Mucosa of descending colon (tissue), 3 donors: ENCODE measurements around the gene NOL4L. TPM values are rescaled to one million over a fixed set of nuclear protein-coding genes. Genes with fewer than 3 reads are reported as not detected.
A peak's percentile ranks its signal among the peaks of the same experiment; 100 is the strongest.

Source experiments
- ATAC-seq: fragments of 200-7000 bp; cut with Tn5 transposase; one replicate; pipeline ENCODE4 v1.9.1; 2020; ENCODE audit warnings: mild to moderate bottlenecking, moderate library complexity
- DNase-seq, 3 donors: peaks; one replicate each; pipeline ENCODE4 v3.0.0-alpha.2; 2020
- H3K36me3 ChIP-seq: fragments of 200-600 bp; one replicate; pipeline ENCODE4 v1.8.0; 2021; ENCODE audit warnings: low read depth, mild to moderate bottlenecking
- H3K4me1 ChIP-seq: fragments of 200-600 bp; one replicate; pipeline ENCODE4 v1.8.0; 2021; ENCODE audit warnings: low read depth, mild to moderate bottlenecking
- H3K4me3 ChIP-seq: fragments of 200-600 bp; one replicate; pipeline ENCODE4 v1.8.0; 2021; ENCODE audit warnings: mild to moderate bottlenecking
- H3K9me3 ChIP-seq: fragments of 200-600 bp; one replicate; pipeline ENCODE4 v1.8.0; 2021; ENCODE audit warnings: mild to moderate bottlenecking
- intact Hi-C, 2 donors: fragments of 100-400 bp; cut with DNase I in 1 of 2; cut with micrococcal nuclease in 1 of 2; formaldehyde crosslinking; loops; one replicate each; pipeline versions ENCODE4 v1.11.0 to v1.11.1; 2022; cut with DNase I, micrococcal nuclease
- total RNA-seq, 3 donors: library from RNA; stranded (reverse); fragmentation: NEBNext Ultra II Directional in 2 of 3; extraction: Animal tissue kit (Norgen Biotek cat#: 25700) in 2 of 3; gene quantifications; one replicate each; pipeline versions ENCODE4 v1.2.1 to v1.2.4, GENCODE V29; 2021 to 2023
- TF ChIP-seq, protein P1 (sequence below): fragments of 200-600 bp; IDR thresholded peaks from one replicate; pipeline ENCODE4 v1.8.0; 2022; ENCODE audit warnings: antibody characterized with exemption, mild to moderate bottlenecking
- donor health status: DM: no; HTN: no; CAD: no; lungs with moderate emphysema.
- donor health status: DM: no; HTN: no; CAD: no.
- donor health status: DM: no; HTN: yes; CAD: no.

NOL4L gene
- total RNA-seq, 3 donors from 2014 or later = 46.1 to 75.3 (median 55.1) TPM

DNA sequence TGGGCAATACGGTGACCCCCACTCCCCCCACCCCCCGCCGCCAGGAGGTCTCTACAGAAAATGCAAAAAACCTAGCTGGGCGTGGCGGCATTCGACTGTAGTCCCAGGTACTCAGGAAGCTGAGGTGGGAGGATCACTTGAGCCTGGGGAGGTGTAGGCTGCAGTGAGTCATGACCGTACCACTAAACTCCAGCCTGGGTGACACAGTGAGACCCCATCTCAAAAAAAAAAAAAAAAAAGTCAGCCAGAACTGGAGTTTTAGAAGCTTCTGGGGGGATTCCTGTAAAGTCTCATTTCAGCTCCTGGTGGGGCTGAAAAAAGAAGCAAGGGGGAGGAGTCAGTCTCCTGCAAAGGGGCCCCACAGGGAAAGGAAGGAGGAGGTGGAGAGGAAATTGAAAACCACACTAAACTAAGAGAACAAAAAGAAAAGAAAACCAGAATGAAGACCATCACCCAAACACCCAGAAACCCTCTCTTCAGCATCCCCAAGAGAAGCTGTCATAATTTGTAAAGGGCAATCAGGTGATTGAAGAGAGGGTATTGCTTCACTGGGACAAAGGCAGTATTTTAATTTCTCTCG lies 50.4 kb downstream of the NOL4L start:
- DNase-seq (no peak), ATAC-seq (no peak)
- Histone ChIP-seq H3K36me3 (no peaks in the 10 kb centered on the region), H3K4me1 (peaks cover 19% of the 10 kb centered on the region), H3K9me3 (no peaks in the 10 kb centered on the region), H3K4me3 (no peak overlapping the region)
- TF ChIP-seq, protein P1, sequence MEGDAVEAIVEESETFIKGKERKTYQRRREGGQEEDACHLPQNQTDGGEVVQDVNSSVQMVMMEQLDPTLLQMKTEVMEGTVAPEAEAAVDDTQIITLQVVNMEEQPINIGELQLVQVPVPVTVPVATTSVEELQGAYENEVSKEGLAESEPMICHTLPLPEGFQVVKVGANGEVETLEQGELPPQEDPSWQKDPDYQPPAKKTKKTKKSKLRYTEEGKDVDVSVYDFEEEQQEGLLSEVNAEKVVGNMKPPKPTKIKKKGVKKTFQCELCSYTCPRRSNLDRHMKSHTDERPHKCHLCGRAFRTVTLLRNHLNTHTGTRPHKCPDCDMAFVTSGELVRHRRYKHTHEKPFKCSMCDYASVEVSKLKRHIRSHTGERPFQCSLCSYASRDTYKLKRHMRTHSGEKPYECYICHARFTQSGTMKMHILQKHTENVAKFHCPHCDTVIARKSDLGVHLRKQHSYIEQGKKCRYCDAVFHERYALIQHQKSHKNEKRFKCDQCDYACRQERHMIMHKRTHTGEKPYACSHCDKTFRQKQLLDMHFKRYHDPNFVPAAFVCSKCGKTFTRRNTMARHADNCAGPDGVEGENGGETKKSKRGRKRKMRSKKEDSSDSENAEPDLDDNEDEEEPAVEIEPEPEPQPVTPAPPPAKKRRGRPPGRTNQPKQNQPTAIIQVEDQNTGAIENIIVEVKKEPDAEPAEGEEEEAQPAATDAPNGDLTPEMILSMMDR = no peak
- intact Hi-C loops = no loop called here

DNA sequence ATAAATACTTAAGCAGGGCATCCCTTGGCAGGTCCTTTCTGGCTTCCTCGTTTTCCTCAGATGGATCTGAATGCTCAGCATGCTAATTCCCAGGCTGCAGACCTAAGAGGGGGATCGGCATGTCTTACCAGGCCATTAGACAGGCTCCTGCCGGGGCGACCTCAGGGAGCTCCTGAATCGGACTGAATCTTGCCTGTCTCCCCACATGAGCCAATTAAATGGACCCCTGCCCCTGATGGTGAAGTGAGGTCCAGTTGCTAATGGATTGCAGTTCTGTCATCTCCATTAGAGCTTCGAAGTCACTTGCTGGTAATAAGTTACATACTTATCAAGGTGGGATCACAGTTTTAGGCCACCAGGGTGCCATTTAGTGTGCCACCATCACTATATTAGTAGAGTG lies 51.4 kb downstream of the NOL4L start:
- no peak for DNase-seq
- ATAC-seq = no peak
- H3K36me3 ChIP-seq = no peaks in the 10 kb centered on the region
- peaks cover 9% of the 10 kb centered on the region for H3K4me1 ChIP-seq
- TF ChIP-seq, protein P1 = no peak
- H3K9me3 ChIP-seq = no peaks in the 10 kb centered on the region
- intact Hi-C loops = no loop called here
- no peak overlapping the region for H3K4me3 ChIP-seq

DNA sequence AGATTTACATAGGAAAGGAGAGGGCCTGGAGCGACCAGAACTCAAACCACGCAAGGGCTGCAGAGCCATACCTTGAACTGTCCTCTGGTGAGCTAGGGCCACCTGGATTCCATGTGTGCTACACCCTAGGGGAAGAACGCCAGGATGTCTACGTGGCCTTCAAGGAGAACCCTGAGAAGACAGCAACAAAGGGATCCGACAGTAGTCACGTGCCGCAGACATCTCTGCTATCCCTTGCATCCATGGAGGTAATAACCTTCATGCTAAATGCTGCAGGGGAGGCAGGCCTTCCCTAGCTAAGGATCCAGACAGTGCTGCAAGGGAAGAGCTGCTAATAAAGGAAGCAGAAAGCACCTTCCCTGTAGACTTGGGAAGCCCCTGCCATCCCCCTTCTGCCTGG lies 52.9 kb downstream of the NOL4L start:
- no peak for ATAC-seq

DNA sequence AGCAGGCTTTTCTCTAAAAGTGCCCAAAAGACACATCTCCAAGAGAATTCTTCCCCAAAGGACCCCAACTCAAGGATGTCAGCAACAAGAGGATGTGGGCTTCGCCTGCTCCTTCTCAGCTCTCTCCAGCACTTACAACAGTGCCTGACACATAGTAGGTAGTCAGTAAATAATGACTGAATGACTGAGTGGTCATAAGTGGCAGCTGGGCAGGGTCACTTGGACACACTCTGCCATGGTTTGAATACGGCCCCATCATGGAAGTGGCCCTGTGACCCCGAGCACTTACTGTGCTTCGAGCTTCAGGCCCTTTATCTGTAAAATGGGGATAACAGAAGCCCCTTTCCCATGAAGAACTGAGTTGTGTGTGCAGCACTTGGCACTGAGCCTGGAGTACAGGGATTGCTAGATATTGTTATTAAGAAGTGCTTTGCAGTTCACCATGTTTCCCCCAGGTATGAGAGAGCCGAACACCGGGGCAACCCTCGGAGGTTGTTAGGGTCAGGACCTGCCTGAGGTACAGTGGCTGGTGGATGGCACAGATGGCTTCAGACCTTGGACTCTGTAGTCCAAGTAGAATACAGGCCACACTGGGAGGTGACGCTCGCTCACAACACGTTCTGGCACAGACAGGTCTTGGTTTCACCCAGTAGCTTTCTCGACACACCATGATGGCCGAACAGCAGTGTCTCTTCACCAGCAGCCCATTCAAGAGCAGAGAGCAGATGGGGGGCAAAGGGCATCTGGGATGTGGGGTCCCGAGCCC lies 56.0 kb downstream of the NOL4L start:
- intact Hi-C loops = no loop called here
- TF ChIP-seq, protein P1 = no peak
- DNase-seq = no peak
- ATAC-seq = no peak
- no peak overlapping the region for H3K4me3 ChIP-seq
- H3K36me3 ChIP-seq = no peaks in the 10 kb centered on the region
- no peaks in the 10 kb centered on the region for H3K9me3 ChIP-seq
- H3K4me1 ChIP-seq = no peaks in the 10 kb centered on the region

More for the DNA sequence above, 52.9 kb downstream of the NOL4L start:
- Histone ChIP-seq H3K36me3 (no peaks in the 10 kb centered on the region), H3K4me3 (no peak overlapping the region), H3K4me1 (peaks cover under 1% of the 10 kb centered on the region), H3K9me3 (no peaks in the 10 kb centered on the region)
- no peak for DNase-seq
- intact Hi-C loops = no loop called here
- TF ChIP-seq, protein P1 = no peak

DNA sequence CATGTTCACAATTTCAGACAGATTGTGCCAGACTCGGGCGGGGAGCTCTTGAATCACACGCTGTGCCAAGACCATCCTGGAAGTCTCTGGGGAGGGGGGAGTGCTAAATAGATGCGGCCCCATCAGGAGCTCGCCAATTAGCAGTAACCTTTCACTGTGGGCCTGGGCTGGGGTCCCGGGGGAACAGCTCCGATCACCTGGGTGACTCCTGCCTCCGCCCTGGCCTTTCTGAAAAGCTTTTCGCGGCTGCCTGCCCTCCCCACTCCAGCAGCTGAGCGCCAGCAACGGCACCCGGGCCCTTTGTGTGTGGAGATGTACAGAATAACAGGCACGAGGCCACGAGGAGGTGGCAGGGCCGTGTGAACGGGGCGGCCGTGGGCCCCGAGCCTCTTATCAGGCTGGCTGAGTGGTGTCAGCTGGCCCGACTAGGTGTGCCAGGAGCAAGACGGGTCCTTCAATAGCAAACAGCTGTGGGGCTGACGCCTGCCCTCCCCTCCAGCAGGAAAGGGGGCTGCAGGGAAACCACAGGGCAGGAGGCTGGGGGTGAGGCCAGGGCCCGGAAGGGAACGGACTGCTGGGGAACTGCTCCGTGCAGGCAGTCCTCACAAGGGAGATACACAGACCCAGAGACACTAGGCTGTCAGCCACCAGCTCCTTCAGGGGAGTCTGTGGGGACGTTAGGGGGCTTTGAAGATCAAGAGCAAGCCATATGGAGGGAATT lies 56.8 kb downstream of the NOL4L start:
- Histone ChIP-seq H3K36me3 (no peaks in the 10 kb centered on the region), H3K4me1 (no peaks in the 10 kb centered on the region), H3K4me3 (no peak overlapping the region), H3K9me3 (no peaks in the 10 kb centered on the region)
- DNase-seq (no peak), ATAC-seq (peak; percentile 32)
- intact Hi-C loops = no loop called here
- TF ChIP-seq, protein P1 = no peak
